Right lobe of liver (tissue), 6 donors: Measurements from ENCODE around the gene AXIN1. TPM values are rescaled to one million over a fixed set of nuclear protein-coding genes. Genes with fewer than 3 reads are reported as not detected.

Source experiments
- ATAC-seq, 4 donors: fragments of 200-7000 bp; cut with Tn5 transposase; one replicate each; pipeline ENCODE4 v1.9.1; 2020; ENCODE audit warnings: mild to moderate bottlenecking in 4 of 4, moderate library complexity in 4 of 4
- DNase-seq, 3 donors: peaks; one replicate each; pipeline ENCODE4 v3.0.0-alpha.2; 2020
- H3K27ac ChIP-seq, 3 donors: fragments of 200-600 bp; one replicate each; pipeline ENCODE4 v1.8.0; 2022
- H3K27me3 ChIP-seq, 2 donors: fragments of 200-600 bp; one replicate each; pipeline ENCODE4 v1.8.0; 2022
- H3K36me3 ChIP-seq, 4 donors: fragments of 200-600 bp; sonication (generic) in 1 of 4; one replicate each; pipeline versions ENCODE4 v1.5.1 to v1.8.0; 2017 to 2022; ENCODE audit warnings: control low read depth in 1 of 4
- H3K4me1 ChIP-seq, 4 donors: fragments of 200-600 bp; sonication (generic) in 1 of 4; one replicate each; pipeline versions ENCODE4 v1.5.1 to v1.8.0; 2017 to 2022; ENCODE audit warnings: control low read depth in 1 of 4
- H3K4me3 ChIP-seq, 3 donors: fragments of 200-600 bp; one replicate each; pipeline ENCODE4 v1.8.0; 2022
- H3K9me3 ChIP-seq, 4 donors: fragments of 200-600 bp; sonication (generic) in 1 of 4; one replicate each; pipeline versions ENCODE4 v1.5.1 to v1.8.0; 2017 to 2022; ENCODE audit warnings: control low read depth in 1 of 4
- CTCF ChIP-seq, 4 donors: fragments of 200-600 bp in 3 of 4; fragments of 450-650 bp in 1 of 4; IDR thresholded peaks; one replicate each; pipeline versions ENCODE4 v1.5.1 to v1.8.0; 2016 to 2022; ENCODE audit warnings: antibody characterized with exemption in 4 of 4, mild to moderate bottlenecking in 2 of 4
- POLR2A ChIP-seq: fragments of 450-650 bp; IDR thresholded peaks from one replicate; pipeline ENCODE4 v1.6.1; 2017; ENCODE audit warnings: antibody characterized with exemption, mild to moderate bottlenecking
- WGBS: methylation state at CpG from one replicate; pipeline ENCODE4 v1.1.6; 2018; ENCODE audit warnings: low coverage, low lambda C conversion rate; ENCODE audit not compliant: insufficient coverage; ENCODE audit errors: missing lambda C conversion rate; 5-methylcytosine and 5-hydroxymethylcytosine counted together
- intact Hi-C, 2 donors: fragments of 100-400 bp; cut with DNase I; formaldehyde crosslinking; loops; one replicate each; pipeline versions ENCODE4 v1.11.2 to v1.14.1; 2022
- total RNA-seq, 6 experiments: library from RNA; depleted of rRNA in 2 of 6; stranded (reverse); fragments of >200 nt in 2 of 6; fragmentation: NEBNext Ultra II Directional in 3 of 6; extraction: Animal tissue kit (Norgen Biotek cat#: 25700) in 3 of 6; gene quantifications; one replicate each; pipeline versions ENCODE4 v1.1.0 to v1.2.4, GENCODE V29; 2016 to 2023
- donor health status: DM: no; HTN: yes; CAD: no.
- donor health status: DM: no; HTN: no; CAD: no.
- donor health status: DM: no; HTN: no; CAD: no.
- donor health status: DM: no; HTN: yes; CAD: no.
- donor health status: DM: no; HTN: yes; CAD: no.

AXIN1 gene
- total RNA-seq, 6 experiments from 2014 or later: 5.5 to 17.4 (median 9.4) TPM

DNA sequence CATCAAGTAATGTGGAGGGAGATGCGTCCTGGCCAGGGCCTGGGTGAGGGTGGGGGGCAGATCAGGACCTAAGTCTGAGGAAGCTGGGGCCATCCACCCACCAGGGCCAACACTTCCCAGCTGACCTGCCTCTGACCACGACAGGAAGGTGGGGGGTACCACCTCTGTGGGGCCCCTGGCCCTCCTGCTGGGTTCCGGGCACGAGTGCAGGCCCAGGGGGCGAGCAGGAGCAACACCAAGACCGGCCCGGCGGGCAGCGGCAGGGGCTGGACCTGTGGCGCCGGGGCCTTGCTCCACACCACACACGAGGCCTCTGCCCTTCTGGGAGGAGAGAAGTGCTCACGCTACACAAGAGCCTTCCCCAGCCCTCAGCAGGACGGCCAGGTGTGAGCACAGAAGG, 56.2 kb downstream of the AXIN1 start:
- intact Hi-C loops: no loop called here
- ATAC-seq (no peak), DNase-seq (no peak)
- Histone ChIP-seq H3K9me3 (no peaks in the 10 kb centered on the region), H3K36me3 (peaks cover 0 to 4% (median 0%) of the 10 kb centered on the region in 4 donors), H3K27ac (no peak overlapping the region), H3K27me3 (no peaks in the 10 kb centered on the region), H3K4me1 (no peaks in the 10 kb centered on the region), H3K4me3 (no peak overlapping the region)
- TF ChIP-seq CTCF (IDR thresholded peaks at IDR 0.05) (no peak), POLR2A (no peak)
- no CpG with 5 or more reads among the region's 14 CpGs for WGBS

DNA sequence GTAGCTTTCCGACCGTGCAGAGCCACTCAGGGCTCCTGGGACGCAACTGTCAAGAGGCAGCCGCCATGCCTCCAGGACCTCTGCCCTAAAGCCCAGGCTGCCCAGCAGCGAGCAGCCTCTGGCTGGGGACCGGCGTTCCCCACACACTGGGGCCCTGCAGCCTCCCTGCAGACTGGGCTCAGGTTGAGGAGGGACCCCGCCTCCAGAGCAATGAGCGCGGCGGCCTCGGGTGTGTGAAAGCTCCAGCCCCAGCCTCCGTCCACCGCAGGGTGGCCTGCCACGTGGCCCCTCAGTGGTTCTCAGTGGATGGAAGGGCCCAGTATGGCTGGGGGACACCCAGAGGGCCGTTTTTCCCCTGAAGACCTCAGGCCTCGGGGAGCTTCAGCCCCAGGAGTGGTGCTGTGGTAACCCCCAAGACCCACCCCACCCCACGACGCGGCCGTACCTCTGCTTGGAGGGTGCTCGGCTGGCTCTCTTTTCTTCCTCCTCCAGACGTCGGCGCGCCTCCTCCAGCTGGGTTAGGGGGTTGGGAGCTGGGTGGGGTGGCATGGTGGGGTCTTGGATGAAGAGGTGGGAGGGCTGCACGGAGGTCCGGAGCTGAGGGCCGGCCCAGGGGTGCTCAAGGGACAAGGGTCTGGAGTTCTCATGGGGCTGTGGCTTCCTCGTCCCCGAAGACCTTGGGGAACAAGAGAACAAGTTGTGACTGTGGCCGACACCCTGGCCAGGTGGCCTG, 59.3 kb downstream of the AXIN1 start:
- no peak overlapping the region for H3K4me3 ChIP-seq
- intact Hi-C loops: no loop called here
- DNase-seq: no peak
- H3K27me3 ChIP-seq: no peaks in the 10 kb centered on the region
- no peaks in the 10 kb centered on the region for H3K9me3 ChIP-seq
- WGBS: 88% methylated on average over 8 of the region's 32 CpGs
- H3K4me1 ChIP-seq: no peaks in the 10 kb centered on the region
- TF ChIP-seq CTCF (IDR thresholded peaks at IDR 0.05) (no peak), POLR2A (no peak)
- no peak for ATAC-seq
- peaks cover 0 to 4% (median 0%) of the 10 kb centered on the region in 4 donors for H3K36me3 ChIP-seq
- no peak overlapping the region for H3K27ac ChIP-seq

DNA sequence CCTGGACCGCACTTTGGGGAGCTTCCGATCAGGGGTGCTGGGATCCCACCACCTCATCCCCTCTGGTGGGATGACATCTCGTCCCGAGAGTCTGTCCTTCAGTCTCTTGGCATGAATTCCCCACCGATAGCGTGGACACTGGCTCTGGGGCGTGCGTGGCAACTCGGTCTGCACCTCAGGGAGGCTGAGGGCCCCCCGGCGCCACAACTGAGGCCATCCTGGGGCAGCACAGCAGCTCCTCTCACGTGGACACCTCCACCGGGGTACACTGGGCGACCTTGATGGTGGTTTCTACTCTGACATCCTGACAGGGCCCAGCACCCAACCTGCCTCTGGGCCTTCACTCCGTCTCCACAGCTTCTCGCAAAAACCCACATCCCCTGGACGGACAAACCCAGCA, 61.0 kb downstream of the AXIN1 start:
- H3K27me3 ChIP-seq: no peaks in the 10 kb centered on the region
- intact Hi-C loops: no loop called here
- no peak overlapping the region for H3K4me3 ChIP-seq
- H3K9me3 ChIP-seq: no peaks in the 10 kb centered on the region
- TF ChIP-seq CTCF (IDR thresholded peaks at IDR 0.05): no peak
- TF ChIP-seq POLR2A: no peak
- no peak for DNase-seq
- no peaks in the 10 kb centered on the region for H3K4me1 ChIP-seq
- ATAC-seq: no peak
- H3K27ac ChIP-seq: no peak overlapping the region
- peaks cover 0 to 4% (median 0%) of the 10 kb centered on the region in 4 donors for H3K36me3 ChIP-seq
- no CpG with 5 or more reads among the region's 17 CpGs for WGBS

- no peak for DNase-seq
- H3K9me3 ChIP-seq: no peaks in the 10 kb centered on the region
- intact Hi-C loops: no loop called here
- ATAC-seq: no peak
- no peak overlapping the region for H3K4me3 ChIP-seq
- H3K4me1 ChIP-seq: no peaks in the 10 kb centered on the region
- no peak for TF ChIP-seq POLR2A
- no peak for TF ChIP-seq CTCF (IDR thresholded peaks at IDR 0.05)
- WGBS: no CpG with 5 or more reads among the region's 50 CpGs
- peaks cover 0 to 4% (median 0%) of the 10 kb centered on the region in 4 donors for H3K36me3 ChIP-seq
- no peak overlapping the region for H3K27ac ChIP-seq
- H3K27me3 ChIP-seq: no peaks in the 10 kb centered on the region
Measured at GRCh38 chr16:290681-291405, 61.7 kb downstream of the AXIN1 start.
